SK-N-SH (cell line): ENCODE data around the gene TCEA2. TPM values are rescaled to one million over a fixed set of nuclear protein-coding genes. Genes with fewer than 3 reads are reported as not detected.

Experiments
- CTCF ChIA-PET: fragments of 300-600, 350-600 bp; formaldehyde crosslinking; extraction: SDS; loops from one replicate; lab custom pipeline; 2021; lab: Yijun Ruan, JAX
- POLR2A ChIA-PET: fragments of 350-600 bp; sonication (Branson Sonifier 250); formaldehyde crosslinking; extraction: SDS; loops from one replicate; lab custom pipeline; 2020; ENCODE audit warnings: antibody characterized with exemption, inconsistent platforms; lab: Yijun Ruan, JAX
- DNase-seq: peaks from one replicate; pipeline ENCODE4 v3.0.0; 2012
- H2AFZ ChIP-seq: fragments of 200-600 bp; sonication (generic); 2 replicates; pipeline ENCODE4 v1.8.1; 2016; ENCODE audit warnings: antibody characterized with exemption, mild to moderate bottlenecking, low read depth
- H3F3A ChIP-seq: fragments of 200-600 bp; sonication (generic); replicated peaks from 2 replicates; pipeline ENCODE3; 2016; ENCODE audit warnings: antibody characterized with exemption, mild to moderate bottlenecking; ENCODE audit not compliant: insufficient read depth
- H3K27ac ChIP-seq, 2 experiments: fragments of 200-500 bp in 1 of 2; fragments of 200-600 bp in 1 of 2; sonication (Bioruptor generic) in 1 of 2; sonication (generic), shearing (Covaris generic) in 1 of 2; 2 replicates each; pipeline versions ENCODE4 v1.5.1 to v1.6.1; 2014 to 2016; ENCODE audit warnings: low read depth in 2 of 2, inconsistent platforms in 1 of 2, low read length in 1 of 2, mild to moderate bottlenecking in 1 of 2, mixed read lengths in 1 of 2
- H3K27me3 ChIP-seq: fragments of 200-600 bp; sonication (generic), shearing (Covaris generic); 2 replicates; pipeline ENCODE4 v1.6.1; 2016; ENCODE audit warnings: mixed run types; ENCODE audit not compliant: insufficient read depth
- H3K36me3 ChIP-seq, 2 experiments: fragments of 200-500 bp in 1 of 2; fragments of 200-600 bp in 1 of 2; sonication (Bioruptor generic) in 1 of 2; sonication (generic) in 1 of 2; replicated peaks in 1 of 2; 2 replicates each; pipeline versions ENCODE3 to v1.5.1; 2014 to 2016; ENCODE audit warnings: low read length in 1 of 2, mild to moderate bottlenecking in 1 of 2; ENCODE audit not compliant: insufficient read depth in 2 of 2, control insufficient read depth in 1 of 2
- H3K4me1 ChIP-seq, 2 experiments: fragments of 200-500 bp in 1 of 2; fragments of 200-600 bp in 1 of 2; sonication (Bioruptor generic) in 1 of 2; sonication (generic), shearing (Covaris generic) in 1 of 2; 2 replicates each; pipeline versions ENCODE4 v1.5.1 to v1.6.1; 2014 to 2016; ENCODE audit warnings: low read depth in 1 of 2, low read length in 1 of 2, mixed run types in 1 of 2; ENCODE audit not compliant: insufficient read depth in 2 of 2, control insufficient read depth in 1 of 2
- H3K4me2 ChIP-seq: fragments of 200-600 bp; sonication (generic), shearing (Covaris generic); 2 replicates; pipeline ENCODE4 v1.6.1; 2017; ENCODE audit warnings: mixed run types
- H3K4me3 ChIP-seq, 2 experiments: fragments of 200-500 bp in 1 of 2; fragments of 200-600 bp in 1 of 2; sonication (Bioruptor generic) in 1 of 2; sonication (generic), shearing (Covaris generic) in 1 of 2; 2 replicates each; pipeline versions ENCODE4 v1.5.1 to v1.8.1; 2014 to 2016; ENCODE audit warnings: low read depth in 2 of 2, inconsistent platforms in 1 of 2, low read length in 1 of 2, mild to moderate bottlenecking in 1 of 2, mixed read lengths in 1 of 2, moderate library complexity in 1 of 2
- H3K79me2 ChIP-seq: fragments of 200-600 bp; sonication (generic); 2 replicates; pipeline ENCODE4 v1.8.1; 2017; ENCODE audit warnings: mild to moderate bottlenecking; ENCODE audit not compliant: insufficient read depth
- H3K9ac ChIP-seq: fragments of 200-600 bp; sonication (generic); 2 replicates; pipeline ENCODE4 v1.6.1; 2017; ENCODE audit warnings: mixed run types
- H3K9me2 ChIP-seq: fragments of 200-600 bp; sonication (generic); 2 replicates; pipeline ENCODE4 v1.6.1; 2017; ENCODE audit warnings: mixed run types
- H3K9me3 ChIP-seq: fragments of 200-600 bp; sonication (generic); 2 replicates; pipeline ENCODE4 v1.6.1; 2017; ENCODE audit warnings: mixed run types, mild to moderate bottlenecking, moderate library complexity
- H4K20me1 ChIP-seq: fragments of 200-600 bp; sonication (generic); 2 replicates; pipeline ENCODE4 v1.6.1; 2017; ENCODE audit warnings: mild to moderate bottlenecking, mixed run types; ENCODE audit not compliant: insufficient read depth
- CHD2 ChIP-seq: fragments of 150-350 bp; IDR thresholded peaks from 2 replicates; pipeline ENCODE4 v1.6.1; 2018; ENCODE audit warnings: low read length; ENCODE audit not compliant: partially characterized antibody
- ELF1 ChIP-seq: IDR thresholded peaks from 2 replicates; pipeline ENCODE4 v1.4.0; 2012
- EP300 ChIP-seq, 2 experiments: IDR thresholded peaks; 2 replicates each; pipeline versions ENCODE4 v1.4.0 to v1.6.1; 2012; ENCODE audit warnings: borderline replicate concordance in 1 of 2, low read depth in 1 of 2, low read length in 1 of 2
- EZH2phosphoT487 ChIP-seq: fragments of 200-600 bp; sonication (generic); IDR thresholded peaks from 2 replicates; pipeline ENCODE4 v1.6.1; 2017; ENCODE audit warnings: low read depth, mixed run types, mild to moderate bottlenecking, antibody characterized with exemption, moderate library complexity, borderline replicate concordance
- FOXM1 ChIP-seq: IDR thresholded peaks from 2 replicates; pipeline ENCODE4 v1.4.0; 2012; ENCODE audit warnings: low read depth, mild to moderate bottlenecking
- GABPA ChIP-seq: IDR thresholded peaks from 2 replicates; pipeline ENCODE4 v1.4.0; 2012; ENCODE audit warnings: low read depth, mild to moderate bottlenecking
- MEF2A ChIP-seq: IDR thresholded peaks from 2 replicates; pipeline ENCODE4 v1.4.0; 2012; ENCODE audit warnings: low read depth, borderline replicate concordance
- MXI1 ChIP-seq: IDR thresholded peaks from 2 replicates; pipeline ENCODE4 v1.6.1; 2012; ENCODE audit warnings: mild to moderate bottlenecking, low read depth, low read length, improper control_type of control experiment
- NFIC ChIP-seq: IDR thresholded peaks from 2 replicates; pipeline ENCODE4 v1.4.0; 2012; ENCODE audit warnings: borderline replicate concordance
- POLR2AphosphoS5 ChIP-seq: IDR thresholded peaks from 2 replicates; pipeline ENCODE4 v1.6.1; 2012; ENCODE audit warnings: low read depth, low read length
- RAD21 ChIP-seq: IDR thresholded peaks from 2 replicates; pipeline ENCODE4 v1.6.1; 2012; ENCODE audit warnings: mild to moderate bottlenecking, low read length
- RCOR1 ChIP-seq: fragments of 150-350 bp; IDR thresholded peaks from 2 replicates; pipeline ENCODE4 v1.6.1; 2017; ENCODE audit warnings: antibody characterized with exemption, low read length
- SIN3A ChIP-seq: IDR thresholded peaks from 2 replicates; pipeline ENCODE4 v1.6.1; 2012; ENCODE audit warnings: low read depth, mild to moderate bottlenecking, low read length, moderate library complexity, borderline replicate concordance
- SMC3 ChIP-seq: IDR thresholded peaks from 2 replicates; pipeline ENCODE4 v1.6.1; 2012; ENCODE audit warnings: low read depth, low read length, improper control_type of control experiment
- TAF1 ChIP-seq: IDR thresholded peaks from 2 replicates; pipeline ENCODE4 v1.6.1; 2012; ENCODE audit warnings: low read depth, mild to moderate bottlenecking, low read length, moderate library complexity, borderline replicate concordance
- TEAD4 ChIP-seq: IDR thresholded peaks from 2 replicates; pipeline ENCODE4 v1.4.0; 2012; ENCODE audit warnings: mild to moderate bottlenecking, borderline replicate concordance; ENCODE audit not compliant: insufficient read depth
- YY1 ChIP-seq: IDR thresholded peaks from 2 replicates; pipeline ENCODE4 v1.4.0; 2012; ENCODE audit warnings: low read depth, mild to moderate bottlenecking
- WGBS: methylation state at CpG from one replicate; pipeline ENCODE4 v1.1.6; 2017; ENCODE audit warnings: low lambda C conversion rate; 5-methylcytosine and 5-hydroxymethylcytosine counted together
- polyA plus RNA-seq, 3 experiments: library from polyadenylated mRNA; depleted of rRNA; stranded (reverse); fragments of >200 nt; gene quantifications; 2 replicates each; pipeline ENCODE4 v1.2.3, GENCODE V29; 2012
- small RNA-seq, 7 experiments: library from RNA; depleted of rRNA; stranded (forward); fragments of <200 nt; gene quantifications; one replicate each; pipeline ENCODE3, GENCODE V24; 2012
- TF ChIP-seq, protein P1 (sequence below): fragments of 150-350 bp; IDR thresholded peaks from 2 replicates; pipeline ENCODE4 v1.6.1; 2016; ENCODE audit warnings: mild to moderate bottlenecking, low read depth, low read length
- TF ChIP-seq, protein P2 (sequence below): fragments of 150-350 bp; IDR thresholded peaks from 2 replicates; pipeline ENCODE4 v1.6.1; 2017; ENCODE audit warnings: antibody characterized with exemption, low read length, low read depth, borderline replicate concordance
- TF ChIP-seq, protein P3 (sequence below): IDR thresholded peaks from 2 replicates; pipeline ENCODE4; 2012

The TCEA2 gene
- polyA plus RNA-seq, 1 of the 3 experiments (the other 2 are of a cell fraction): 98.9 TPM

DNA sequence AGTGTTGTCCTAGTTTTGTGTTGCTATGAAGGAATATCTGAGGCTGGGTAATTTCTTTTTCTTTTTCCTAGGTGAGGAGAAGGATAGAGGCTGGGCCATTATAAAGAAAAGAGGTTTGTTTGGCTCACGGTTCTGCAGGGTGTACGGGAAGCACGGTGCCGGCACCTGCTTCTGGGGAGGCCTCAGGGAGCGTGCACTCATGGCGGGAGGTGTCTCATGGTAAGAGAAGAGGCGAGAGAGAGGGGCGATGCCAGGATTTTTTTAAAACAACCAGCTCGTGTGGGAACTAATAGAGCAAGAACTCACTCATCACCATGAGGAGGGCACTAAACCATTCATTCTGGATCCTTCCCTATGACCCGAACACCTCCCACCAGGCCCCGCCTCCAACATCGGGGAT, 58.6 kb downstream of the TCEA2 start:
- CTCF ChIA-PET: interaction anchor here (0.9 to 15.6 kb wide), 27 partner anchors 8 to 583 kb away, joined by 3 to 252 read pairs (median 6); partner anchors contain the start of genes C20orf204, LKAAEAR1, OPRL1 and PRPF6
- no peak overlapping the region for H3K9ac ChIP-seq
- POLR2A ChIA-PET: no interaction called here
- no peak overlapping the region for H2AFZ ChIP-seq
- no peaks in the 10 kb centered on the region for H4K20me1 ChIP-seq
- TF ChIP-seq RAD21 (no peak), YY1 (no peak), MXI1 (no peak), GABPA (no peak), EP300 (IDR thresholded peaks at IDR 0.05; ENCODE audit: borderline replicate concordance in 1 of 2, low read depth in 1 of 2, low read length in 1 of 2) (no peak), TEAD4 (no peak), TAF1 (no peak), SIN3A (no peak), MEF2A (no peak), SMC3 (no peak), FOXM1 (no peak), ELF1 (no peak), RCOR1 (no peak), POLR2AphosphoS5 (no peak), NFIC (no peak), CHD2 (no peak), EZH2phosphoT487 (no peak)
- TF ChIP-seq, protein P1, sequence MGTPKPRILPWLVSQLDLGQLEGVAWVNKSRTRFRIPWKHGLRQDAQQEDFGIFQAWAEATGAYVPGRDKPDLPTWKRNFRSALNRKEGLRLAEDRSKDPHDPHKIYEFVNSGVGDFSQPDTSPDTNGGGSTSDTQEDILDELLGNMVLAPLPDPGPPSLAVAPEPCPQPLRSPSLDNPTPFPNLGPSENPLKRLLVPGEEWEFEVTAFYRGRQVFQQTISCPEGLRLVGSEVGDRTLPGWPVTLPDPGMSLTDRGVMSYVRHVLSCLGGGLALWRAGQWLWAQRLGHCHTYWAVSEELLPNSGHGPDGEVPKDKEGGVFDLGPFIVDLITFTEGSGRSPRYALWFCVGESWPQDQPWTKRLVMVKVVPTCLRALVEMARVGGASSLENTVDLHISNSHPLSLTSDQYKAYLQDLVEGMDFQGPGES: no peak
- TF ChIP-seq, protein P2, sequence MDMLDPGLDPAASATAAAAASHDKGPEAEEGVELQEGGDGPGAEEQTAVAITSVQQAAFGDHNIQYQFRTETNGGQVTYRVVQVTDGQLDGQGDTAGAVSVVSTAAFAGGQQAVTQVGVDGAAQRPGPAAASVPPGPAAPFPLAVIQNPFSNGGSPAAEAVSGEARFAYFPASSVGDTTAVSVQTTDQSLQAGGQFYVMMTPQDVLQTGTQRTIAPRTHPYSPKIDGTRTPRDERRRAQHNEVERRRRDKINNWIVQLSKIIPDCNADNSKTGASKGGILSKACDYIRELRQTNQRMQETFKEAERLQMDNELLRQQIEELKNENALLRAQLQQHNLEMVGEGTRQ: no peak
- TF ChIP-seq, protein P3, sequence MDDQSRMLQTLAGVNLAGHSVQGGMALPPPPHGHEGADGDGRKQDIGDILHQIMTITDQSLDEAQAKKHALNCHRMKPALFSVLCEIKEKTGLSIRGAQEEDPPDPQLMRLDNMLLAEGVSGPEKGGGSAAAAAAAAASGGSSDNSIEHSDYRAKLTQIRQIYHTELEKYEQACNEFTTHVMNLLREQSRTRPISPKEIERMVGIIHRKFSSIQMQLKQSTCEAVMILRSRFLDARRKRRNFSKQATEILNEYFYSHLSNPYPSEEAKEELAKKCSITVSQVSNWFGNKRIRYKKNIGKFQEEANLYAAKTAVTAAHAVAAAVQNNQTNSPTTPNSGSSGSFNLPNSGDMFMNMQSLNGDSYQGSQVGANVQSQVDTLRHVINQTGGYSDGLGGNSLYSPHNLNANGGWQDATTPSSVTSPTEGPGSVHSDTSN: no peak
- TF ChIP-seq, all 33 proteins: peak for 0
- Histone ChIP-seq H3K4me1 (no peaks in the 10 kb centered on the region; a peak in 1 of 4 replicates), H3K27ac (no peak overlapping the region), H3K4me3 (no peak overlapping the region), H3K9me3 (no peaks in the 10 kb centered on the region), H3K27me3 (peaks cover 28% of the 10 kb centered on the region), H3K4me2 (no peak overlapping the region), H3K9me2 (no peaks in the 10 kb centered on the region), H3K79me2 (no peaks in the 10 kb centered on the region), H3K36me3 (no peaks in the 10 kb centered on the region), H3F3A (no peaks in the 10 kb centered on the region)
- DNase-seq: no peak
- WGBS: 54% methylated on average over 12 of the region's 12 CpGs

Small RNA genes lying within 50 kb of the gene (small RNA-seq; reads per million reads assigned to genes)
- gene AL355803.1 (0 reads per million in 7 experiments), gene MIR6813 (0.06 to 6.8 (median 2.6) reads per million in 7 experiments)

Other genes with a start within 250 kb of the TCEA2 start
- gene ZBTB46, start 231.9 kb upstream of the TCEA2 start, polyA plus RNA-seq (2012; rRNA removed): 0.11 and 0.15 TPM in 2 replicates
- not detected in 2 replicates for gene ABHD16B, start 201.7 kb upstream of the TCEA2 start, polyA plus RNA-seq (2012; rRNA removed)
- 137 and 161 TPM in 2 replicates for gene TPD52L2, start 197.9 kb upstream of the TCEA2 start, polyA plus RNA-seq (2012; rRNA removed)
- gene DNAJC5, start 168.1 kb upstream of the TCEA2 start, polyA plus RNA-seq (2012; rRNA removed): 24.2 and 26.2 TPM in 2 replicates
- 70.3 and 71.6 TPM in 2 replicates for gene UCKL1, start 106.8 kb upstream of the TCEA2 start, polyA plus RNA-seq (2012; rRNA removed)
- gene ZNF512B, start 93.3 kb upstream of the TCEA2 start, polyA plus RNA-seq (2012; rRNA removed): 10.4 and 11.8 TPM in 2 replicates
- gene SAMD10, start 83.6 kb upstream of the TCEA2 start, polyA plus RNA-seq (2012; rRNA removed): 11.0 and 11.6 TPM in 2 replicates
- 50.1 and 59.1 TPM in 2 replicates for gene PRPF6, start 82.1 kb upstream of the TCEA2 start, polyA plus RNA-seq (2012; rRNA removed)
- gene C20orf204, start 27.0 kb upstream of the TCEA2 start, polyA plus RNA-seq (2012; rRNA removed): 0.16 and 0.21 TPM in 2 replicates
- gene SOX18, start 13.6 kb upstream of the TCEA2 start, polyA plus RNA-seq (2012; rRNA removed): not detected in 2 replicates
- gene RGS19, start 16.3 kb downstream of the TCEA2 start, polyA plus RNA-seq (2012; rRNA removed): 18.7 and 20.5 TPM in 2 replicates
- 1.7 and 1.8 TPM in 2 replicates for gene OPRL1, start 16.9 kb downstream of the TCEA2 start, polyA plus RNA-seq (2012; rRNA removed)
- 0.37 and 0.71 TPM in 2 replicates for gene LKAAEAR1, start 21.2 kb downstream of the TCEA2 start, polyA plus RNA-seq (2012; rRNA removed)
- gene NPBWR2, start 44.4 kb downstream of the TCEA2 start, polyA plus RNA-seq (2012; rRNA removed): not detected in 2 replicates
- 0.10 and 0.23 TPM in 2 replicates for gene MYT1, start 101.3 kb downstream of the TCEA2 start, polyA plus RNA-seq (2012; rRNA removed)
- gene PCMTD2, start 192.6 kb downstream of the TCEA2 start, polyA plus RNA-seq (2012; rRNA removed): 50.7 and 53.2 TPM in 2 replicates